HFF-Myc (cell line): ENCODE data around the gene MYEOV.

Experiments
- DNase-seq: peaks from one replicate; pipeline ENCODE4 v3.0.0-alpha.2; 2011; ENCODE audit warnings: low read depth; ENCODE audit errors: extremely low read depth
- H3K4me3 ChIP-seq: replicated peaks from 2 replicates; pipeline ENCODE4 v1.5.1; 2011; ENCODE audit warnings: low read depth, mild to moderate bottlenecking, control low read depth, low read length
- CTCF ChIP-seq: IDR thresholded peaks from 2 replicates; pipeline ENCODE4 v1.5.1; 2012; ENCODE audit warnings: mild to moderate bottlenecking, low read depth, low read length, control low read depth; ENCODE audit errors: missing control alignments

The MYEOV gene

GRCh38 chr11:69260622-69261021 is 33.3 kb upstream of the MYEOV start:
- H3K4me3 ChIP-seq = no peak overlapping the region
- TF ChIP-seq CTCF = no peak
- no peak for DNase-seq

DNA sequence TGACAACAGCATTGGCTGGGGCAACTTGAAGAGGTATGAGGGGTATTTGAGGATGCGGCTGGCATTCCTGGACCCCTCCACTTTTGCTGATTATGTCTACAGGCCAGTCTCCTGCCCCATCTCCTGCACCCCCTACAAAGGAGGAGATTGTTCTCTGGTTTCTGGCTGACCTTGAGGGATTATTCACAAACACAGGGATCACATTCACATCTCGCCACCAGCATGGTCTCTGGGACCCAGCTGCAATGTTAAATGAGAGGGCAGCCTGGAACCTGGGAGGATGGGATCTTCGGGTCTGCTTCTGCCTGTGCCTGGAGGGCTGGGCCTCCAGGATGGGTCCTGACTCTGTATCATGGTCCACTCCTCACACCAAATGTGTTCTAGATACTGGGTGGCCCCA is 32.8 kb upstream of the MYEOV start:
- no peak for DNase-seq
- TF ChIP-seq CTCF = no peak
- H3K4me3 ChIP-seq = no peak overlapping the region

DNA sequence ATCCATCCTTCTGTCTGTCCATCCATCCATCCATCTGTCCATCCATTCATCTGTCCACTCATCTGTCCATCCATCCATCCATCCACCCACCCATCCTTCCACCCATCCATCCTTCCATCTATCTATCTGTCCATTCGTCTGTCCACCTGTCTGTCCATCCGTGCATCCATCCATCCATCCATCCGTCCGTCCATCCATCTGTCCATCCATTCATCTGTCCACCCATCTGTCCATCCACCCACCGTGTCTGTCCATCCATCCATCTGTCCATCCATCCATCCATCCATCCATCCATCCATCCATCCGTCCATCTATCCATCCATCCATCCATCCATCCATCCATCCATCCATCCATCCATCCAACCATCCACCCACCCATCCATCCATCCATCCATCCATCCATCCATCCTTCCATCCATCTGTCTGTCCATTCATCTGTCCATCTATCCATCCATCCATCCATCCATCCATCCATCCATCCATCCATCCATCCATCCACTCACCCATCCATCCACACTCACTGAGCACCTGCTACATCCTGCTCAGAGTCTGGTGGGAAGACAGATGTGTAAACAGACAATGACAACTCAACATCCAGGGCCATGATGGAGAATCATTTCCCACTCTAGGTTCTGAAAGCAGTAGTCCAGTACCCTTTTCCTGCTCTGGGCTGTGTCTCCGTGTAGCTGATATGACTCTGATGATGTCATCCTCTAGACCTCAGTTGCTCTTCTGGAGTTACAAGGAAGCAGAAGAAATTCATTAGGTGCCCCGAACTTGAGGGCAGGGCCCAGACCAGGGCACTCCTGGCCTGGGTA is 30.8 kb upstream of the MYEOV start:
- H3K4me3 ChIP-seq = no peak overlapping the region
- DNase-seq = no peak
- TF ChIP-seq CTCF = no peak

DNA sequence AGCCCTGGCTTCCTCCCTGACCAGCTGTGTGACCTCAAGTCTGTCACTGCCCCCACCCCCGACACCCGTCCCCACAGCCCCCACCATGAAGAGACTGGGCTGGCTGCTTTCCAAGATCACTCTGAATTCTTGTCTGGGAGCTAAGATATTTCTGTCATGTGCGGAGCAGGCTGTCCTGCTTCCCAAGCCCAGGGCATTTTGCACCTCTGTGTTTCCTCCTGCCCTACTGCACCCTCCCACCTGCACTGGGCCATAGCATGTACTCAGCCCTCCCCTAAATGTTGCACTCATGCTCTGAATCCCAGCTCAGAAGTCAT is 30.3 kb upstream of the MYEOV start:
- TF ChIP-seq CTCF = no peak
- H3K4me3 ChIP-seq = no peak overlapping the region
- no peak for DNase-seq

GRCh38 chr11:69264486-69264885 is 29.5 kb upstream of the MYEOV start:
- H3K4me3 ChIP-seq = no peak overlapping the region
- no peak for DNase-seq

GRCh38 chr11:69265210-69265609 is 28.7 kb upstream of the MYEOV start:
- DNase-seq = no peak
- no peak for TF ChIP-seq CTCF
- H3K4me3 ChIP-seq = no peak overlapping the region

More at GRCh38 chr11:69264486-69264885, 29.5 kb upstream of the MYEOV start:
- TF ChIP-seq CTCF = no peak
